Mucosa of stomach (tissue), 1 donor: Measurements from ENCODE around the gene STRA8.

Source experiments
- H3K27me3 ChIP-seq: one replicate; pipeline ENCODE4 v1.7.0; 2013; ENCODE audit warnings: mild to moderate bottlenecking, low read length; ENCODE audit not compliant: control insufficient read depth, insufficient read depth
- H3K36me3 ChIP-seq: one replicate; pipeline ENCODE4 v1.7.0; 2013; ENCODE audit warnings: low read length; ENCODE audit not compliant: control insufficient read depth, insufficient read depth
- H3K4me1 ChIP-seq: one replicate; pipeline ENCODE4 v1.7.0; 2013; ENCODE audit warnings: mild to moderate bottlenecking, low read length; ENCODE audit not compliant: control insufficient read depth, insufficient read depth
- H3K4me3 ChIP-seq: one replicate; pipeline ENCODE4 v1.7.0; 2013; ENCODE audit warnings: low read length
- H3K9ac ChIP-seq: one replicate; pipeline ENCODE4 v1.7.0; 2013; ENCODE audit warnings: mild to moderate bottlenecking, low read length, moderate library complexity
- H3K9me3 ChIP-seq: one replicate; pipeline ENCODE4 v1.7.0; 2013; ENCODE audit warnings: mild to moderate bottlenecking, low read length, moderate library complexity; ENCODE audit not compliant: control insufficient read depth
- donor health status: Pancreatic carcinoma.

The STRA8 gene

GRCh38 chr7:135246191-135246825, 12.7 kb downstream of the STRA8 start:
- Histone ChIP-seq H3K27me3 (no peaks in the 10 kb centered on the region), H3K4me3 (no peak overlapping the region), H3K9ac (no peak overlapping the region), H3K36me3 (no peaks in the 10 kb centered on the region), H3K9me3 (no peaks in the 10 kb centered on the region), H3K4me1 (no peaks in the 10 kb centered on the region)

DNA sequence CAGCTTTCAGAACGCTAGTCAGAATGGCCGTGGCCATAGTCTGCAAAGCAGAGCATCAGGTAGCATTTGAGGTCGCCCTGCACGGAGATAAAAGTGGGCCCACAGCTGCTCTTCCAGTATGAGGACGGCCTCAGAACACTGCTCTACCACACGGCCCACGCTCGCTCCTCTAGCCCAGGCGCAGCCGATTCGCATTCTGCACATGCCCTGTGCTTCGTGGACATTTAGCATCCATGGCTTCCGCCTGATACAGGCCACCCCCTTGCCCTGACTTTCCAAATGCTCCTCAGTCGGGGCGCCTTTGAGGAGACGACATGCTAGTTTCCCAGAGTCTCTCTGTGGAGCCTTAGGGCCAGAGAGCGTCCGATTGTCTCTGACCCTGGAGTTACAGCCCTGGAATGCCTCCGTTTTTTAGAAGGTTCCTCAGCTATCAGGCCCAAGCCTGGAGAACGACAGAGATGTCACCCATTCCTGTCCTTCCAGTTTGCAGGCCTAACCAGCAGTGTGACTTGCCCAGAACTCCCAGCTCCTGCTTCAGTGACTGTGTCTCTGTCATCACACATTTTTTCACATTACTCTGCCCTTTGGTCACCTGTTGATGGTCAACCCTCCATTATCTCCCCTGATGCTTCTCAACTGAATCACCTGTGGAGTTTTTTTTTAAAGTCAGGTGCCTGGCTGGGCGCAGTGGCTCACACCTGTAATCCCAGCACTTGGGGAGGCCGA, 14.3 kb downstream of the STRA8 start:
- Histone ChIP-seq H3K9ac (no peak overlapping the region), H3K36me3 (no peaks in the 10 kb centered on the region), H3K9me3 (no peaks in the 10 kb centered on the region), H3K4me1 (no peaks in the 10 kb centered on the region), H3K4me3 (no peak overlapping the region), H3K27me3 (no peaks in the 10 kb centered on the region)

DNA sequence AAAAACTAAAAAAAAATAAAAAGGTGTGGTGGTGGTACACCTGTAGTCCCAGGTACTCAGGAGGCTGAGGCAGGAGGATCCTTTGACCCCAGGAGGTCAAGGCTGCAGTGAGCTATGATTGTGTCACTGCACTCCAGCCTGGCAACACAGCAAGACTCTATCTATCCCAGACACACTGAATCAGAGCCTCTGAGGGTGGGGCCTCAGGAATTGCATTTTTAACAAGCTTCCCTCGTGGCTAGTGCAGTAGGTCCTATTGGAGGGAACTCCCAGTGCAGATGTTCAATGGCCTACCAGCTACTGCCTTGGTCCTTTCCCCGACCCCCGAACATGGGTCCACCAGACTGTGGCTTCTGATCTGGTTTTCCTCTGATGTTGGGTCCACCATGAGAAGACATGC, 14.9 kb downstream of the STRA8 start:
- Histone ChIP-seq H3K9ac (no peak overlapping the region), H3K36me3 (no peaks in the 10 kb centered on the region), H3K4me1 (no peaks in the 10 kb centered on the region), H3K9me3 (no peaks in the 10 kb centered on the region), H3K4me3 (no peak overlapping the region), H3K27me3 (no peaks in the 10 kb centered on the region)

DNA sequence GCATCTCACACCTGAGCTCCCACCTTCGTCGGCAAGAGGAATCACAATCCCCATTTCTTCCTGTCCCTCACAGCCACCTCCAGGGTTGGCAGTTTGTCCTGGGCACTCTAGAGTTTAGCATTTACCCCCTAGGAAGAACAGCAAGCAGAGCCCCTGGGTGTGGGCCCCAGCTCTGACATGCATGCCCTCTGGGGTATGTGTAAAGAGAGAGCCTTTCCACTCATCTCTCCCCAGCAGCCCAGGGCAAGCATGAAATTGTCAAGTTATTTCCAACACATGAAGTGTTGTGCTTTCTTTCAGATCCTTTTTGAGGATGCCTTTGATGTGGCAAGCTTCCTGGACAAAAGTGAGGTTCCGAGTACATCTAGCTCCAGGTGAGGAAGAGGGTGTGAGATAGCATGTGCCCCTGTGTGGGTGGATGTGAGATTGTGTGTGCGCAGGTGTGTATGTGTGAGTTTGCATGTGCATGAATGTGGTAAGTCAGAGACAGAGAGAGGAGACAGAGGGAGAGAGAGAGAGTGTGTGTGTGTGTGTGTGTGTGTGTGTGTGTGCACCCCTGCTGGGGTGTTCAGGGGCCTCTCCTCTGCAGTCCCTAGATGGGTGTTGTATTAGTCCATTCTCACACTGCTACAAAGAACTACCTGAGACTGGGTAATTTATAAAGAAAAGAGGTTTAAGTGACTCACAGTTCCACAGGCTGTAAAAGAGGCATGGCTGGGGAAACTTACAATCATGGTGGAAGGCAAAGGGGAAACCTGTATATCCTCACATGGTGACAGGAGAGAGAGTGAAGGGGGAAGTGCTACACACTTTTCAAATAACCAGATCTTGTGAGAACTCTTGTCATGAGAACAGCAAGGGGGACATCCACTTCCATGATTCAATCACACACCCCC, 18.1 kb downstream of the STRA8 start:
- Histone ChIP-seq H3K9ac (no peak overlapping the region), H3K4me3 (no peak overlapping the region), H3K27me3 (no peaks in the 10 kb centered on the region), H3K4me1 (peaks cover 8% of the 10 kb centered on the region), H3K36me3 (no peaks in the 10 kb centered on the region), H3K9me3 (no peaks in the 10 kb centered on the region)

GRCh38 chr7:135253851-135254771, 20.5 kb downstream of the STRA8 start:
- Histone ChIP-seq H3K4me1 (peaks cover 15% of the 10 kb centered on the region), H3K27me3 (no peaks in the 10 kb centered on the region), H3K4me3 (no peak overlapping the region), H3K9ac (no peak overlapping the region), H3K9me3 (no peaks in the 10 kb centered on the region), H3K36me3 (no peaks in the 10 kb centered on the region)

GRCh38 chr7:135257790-135258189, 24.2 kb downstream of the STRA8 start:
- H3K9me3 ChIP-seq, result no peaks in the 10 kb centered on the region
- H3K4me3 ChIP-seq, result no peak overlapping the region
- H3K27me3 ChIP-seq, result no peaks in the 10 kb centered on the region
- H3K4me1 ChIP-seq, result peaks cover 15% of the 10 kb centered on the region
- no peak overlapping the region for H3K9ac ChIP-seq
- no peaks in the 10 kb centered on the region for H3K36me3 ChIP-seq

DNA sequence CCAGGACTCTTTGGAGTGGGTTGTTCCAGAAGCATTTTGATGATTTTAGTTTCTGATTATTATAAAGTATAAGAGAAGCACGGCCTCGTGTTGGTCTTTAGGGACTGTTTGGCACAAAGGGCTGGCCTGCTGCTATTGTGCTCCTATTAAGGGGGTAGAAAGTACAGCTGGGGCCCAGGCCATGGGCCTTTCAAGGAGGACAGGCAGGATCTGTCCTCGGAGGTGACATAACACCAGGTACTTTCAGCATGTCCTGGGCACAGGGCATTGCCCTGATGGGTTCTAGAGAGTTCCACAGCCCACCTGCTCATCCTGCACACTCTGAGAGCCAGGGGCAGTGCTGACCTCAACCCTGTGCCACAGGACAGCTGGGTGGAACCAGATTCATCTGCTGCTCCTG, 24.9 kb downstream of the STRA8 start:
- Histone ChIP-seq H3K36me3 (no peaks in the 10 kb centered on the region), H3K27me3 (no peaks in the 10 kb centered on the region), H3K9me3 (no peaks in the 10 kb centered on the region), H3K9ac (no peak overlapping the region), H3K4me3 (no peak overlapping the region), H3K4me1 (peaks cover 15% of the 10 kb centered on the region)

DNA sequence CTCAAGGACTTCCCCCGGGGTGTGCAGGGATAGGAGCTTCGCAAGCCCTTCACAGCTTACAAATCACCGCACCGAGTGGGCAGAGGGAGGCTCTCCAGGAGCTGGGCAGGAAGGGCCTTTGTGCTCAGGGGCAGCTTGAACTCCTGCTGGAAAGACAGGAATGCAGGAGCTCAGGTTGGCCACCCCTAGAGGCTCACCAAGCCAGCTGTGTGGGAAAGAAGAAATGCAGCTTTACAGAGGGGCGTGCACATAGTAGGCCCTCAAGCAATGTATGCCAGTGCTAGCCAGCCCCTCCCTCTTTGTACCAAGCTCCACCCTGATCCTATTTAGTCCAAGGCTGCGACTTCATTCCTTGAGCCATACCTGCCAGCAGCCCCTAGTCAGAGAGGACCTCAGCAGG, 26.1 kb downstream of the STRA8 start:
- H3K4me3 ChIP-seq, result no peak overlapping the region
- H3K9me3 ChIP-seq, result no peaks in the 10 kb centered on the region
- peaks cover 8% of the 10 kb centered on the region for H3K4me1 ChIP-seq
- no peaks in the 10 kb centered on the region for H3K36me3 ChIP-seq
- no peak overlapping the region for H3K9ac ChIP-seq
- no peaks in the 10 kb centered on the region for H3K27me3 ChIP-seq

DNA sequence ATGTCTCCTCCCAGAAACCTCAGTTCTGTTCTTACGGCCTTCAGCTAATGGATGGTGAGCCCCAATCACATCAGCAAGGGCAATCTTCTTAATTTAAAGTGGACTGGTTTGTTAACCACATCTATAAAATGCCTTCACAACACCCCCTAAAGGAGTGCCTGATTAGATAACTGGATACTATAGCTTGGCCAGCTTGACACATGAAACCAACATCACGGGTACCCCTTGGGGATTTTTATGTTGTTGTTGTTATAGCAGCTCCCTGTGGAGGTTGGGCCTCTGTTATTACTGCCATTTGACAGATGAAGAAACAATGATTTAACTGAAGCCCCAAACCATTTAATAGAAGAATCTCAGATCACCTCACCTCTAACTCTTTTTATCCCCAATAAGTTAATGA, 26.8 kb downstream of the STRA8 start:
- Histone ChIP-seq H3K4me1 (peaks cover 8% of the 10 kb centered on the region), H3K9ac (no peak overlapping the region), H3K27me3 (no peaks in the 10 kb centered on the region), H3K9me3 (no peaks in the 10 kb centered on the region), H3K36me3 (no peaks in the 10 kb centered on the region), H3K4me3 (no peak overlapping the region)

GRCh38 chr7:135260930-135261721, 27.5 kb downstream of the STRA8 start:
- Histone ChIP-seq H3K36me3 (no peaks in the 10 kb centered on the region), H3K4me1 (peaks cover 8% of the 10 kb centered on the region), H3K27me3 (no peaks in the 10 kb centered on the region), H3K4me3 (no peak overlapping the region), H3K9ac (no peak overlapping the region), H3K9me3 (peaks cover 5% of the 10 kb centered on the region)
